ENCODE data around the gene ETFRF1.
A peak's percentile ranks its signal among the peaks of the same experiment; 100 is the strongest.

The ETFRF1 gene, protein sequence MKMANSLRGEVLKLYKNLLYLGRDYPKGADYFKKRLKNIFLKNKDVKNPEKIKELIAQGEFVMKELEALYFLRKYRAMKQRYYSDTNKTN

GRCh38 chr12:25195056-25195971 lies at the start of gene ETFRF1, which contains the start of gene DNAI7:
Gene ETFRF1 (plus strand): TSS chr12:25195237. CDS start chr12:25203957, 8,720 bp downstream.
Gene DNAI7 (minus strand): TSS chr12:25195160. CDS start chr12:25195078, 82 bp downstream.
- TF ChIP-seq, protein P1, sequence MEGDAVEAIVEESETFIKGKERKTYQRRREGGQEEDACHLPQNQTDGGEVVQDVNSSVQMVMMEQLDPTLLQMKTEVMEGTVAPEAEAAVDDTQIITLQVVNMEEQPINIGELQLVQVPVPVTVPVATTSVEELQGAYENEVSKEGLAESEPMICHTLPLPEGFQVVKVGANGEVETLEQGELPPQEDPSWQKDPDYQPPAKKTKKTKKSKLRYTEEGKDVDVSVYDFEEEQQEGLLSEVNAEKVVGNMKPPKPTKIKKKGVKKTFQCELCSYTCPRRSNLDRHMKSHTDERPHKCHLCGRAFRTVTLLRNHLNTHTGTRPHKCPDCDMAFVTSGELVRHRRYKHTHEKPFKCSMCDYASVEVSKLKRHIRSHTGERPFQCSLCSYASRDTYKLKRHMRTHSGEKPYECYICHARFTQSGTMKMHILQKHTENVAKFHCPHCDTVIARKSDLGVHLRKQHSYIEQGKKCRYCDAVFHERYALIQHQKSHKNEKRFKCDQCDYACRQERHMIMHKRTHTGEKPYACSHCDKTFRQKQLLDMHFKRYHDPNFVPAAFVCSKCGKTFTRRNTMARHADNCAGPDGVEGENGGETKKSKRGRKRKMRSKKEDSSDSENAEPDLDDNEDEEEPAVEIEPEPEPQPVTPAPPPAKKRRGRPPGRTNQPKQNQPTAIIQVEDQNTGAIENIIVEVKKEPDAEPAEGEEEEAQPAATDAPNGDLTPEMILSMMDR (IDR thresholded peaks at IDR 0.05; ENCODE audit: borderline replicate concordance, control extremely low read depth, extremely low read depth, insufficient read depth, missing control alignments): no peak
- in situ Hi-C loops (cut with MboI; ENCODE audit: low sequenced_read_pairs, unreplicated experiment): no loop called here

DNA sequence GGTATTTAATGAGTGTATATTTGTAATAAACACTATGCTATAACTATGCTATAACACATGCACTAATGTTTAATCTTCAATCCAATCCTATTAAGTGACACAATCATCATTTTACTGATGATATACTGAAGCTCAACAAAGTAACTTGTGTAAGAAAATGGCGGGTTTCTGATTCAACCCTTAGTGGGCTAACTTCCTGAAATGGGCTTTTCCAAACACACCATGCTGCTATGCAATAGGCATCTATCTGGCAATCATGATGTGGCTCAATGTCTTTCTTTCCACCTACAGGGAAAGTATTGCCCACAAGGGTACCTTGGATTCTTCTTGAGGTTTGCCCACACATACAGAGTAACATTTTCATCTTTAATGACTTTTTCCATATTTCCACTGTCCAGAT lies 48.4 kb upstream of the ETFRF1 start:
- TF ChIP-seq, protein P1 (IDR thresholded peaks at IDR 0.05; ENCODE audit: borderline replicate concordance, control extremely low read depth, extremely low read depth, insufficient read depth, missing control alignments): no peak
- no peak for DNase-seq (ENCODE audit: low spot score)
- in situ Hi-C loops (cut with MboI; ENCODE audit: low sequenced_read_pairs, unreplicated experiment): no loop called here

More at GRCh38 chr12:25195056-25195971, at the start of gene ETFRF1, which contains the start of gene DNAI7:
- peak; percentile 94 for DNase-seq (ENCODE audit: low spot score)

- in situ Hi-C loops (cut with MboI; ENCODE audit: low sequenced_read_pairs, unreplicated experiment): no loop called here
- TF ChIP-seq, protein P1 (IDR thresholded peaks at IDR 0.05; ENCODE audit: borderline replicate concordance, control extremely low read depth, extremely low read depth, insufficient read depth, missing control alignments): no peak
- DNase-seq (ENCODE audit: low spot score): no peak
Measured at GRCh38 chr12:25151476-25151875, 43.6 kb upstream of the ETFRF1 start.

- DNase-seq (ENCODE audit: low spot score): no peak
- TF ChIP-seq, protein P1 (IDR thresholded peaks at IDR 0.05; ENCODE audit: borderline replicate concordance, control extremely low read depth, extremely low read depth, insufficient read depth, missing control alignments): no peak
- in situ Hi-C loops (cut with MboI; ENCODE audit: low sequenced_read_pairs, unreplicated experiment): no loop called here
Measured at GRCh38 chr12:25152055-25152454, 43.0 kb upstream of the ETFRF1 start.

GRCh38 chr12:25155022-25155576 lies 39.9 kb upstream of the ETFRF1 start:
- in situ Hi-C loops (cut with MboI; ENCODE audit: low sequenced_read_pairs, unreplicated experiment): no loop called here
- TF ChIP-seq, protein P1 (IDR thresholded peaks at IDR 0.05; ENCODE audit: borderline replicate concordance, control extremely low read depth, extremely low read depth, insufficient read depth, missing control alignments): peak; percentile 33

DNA sequence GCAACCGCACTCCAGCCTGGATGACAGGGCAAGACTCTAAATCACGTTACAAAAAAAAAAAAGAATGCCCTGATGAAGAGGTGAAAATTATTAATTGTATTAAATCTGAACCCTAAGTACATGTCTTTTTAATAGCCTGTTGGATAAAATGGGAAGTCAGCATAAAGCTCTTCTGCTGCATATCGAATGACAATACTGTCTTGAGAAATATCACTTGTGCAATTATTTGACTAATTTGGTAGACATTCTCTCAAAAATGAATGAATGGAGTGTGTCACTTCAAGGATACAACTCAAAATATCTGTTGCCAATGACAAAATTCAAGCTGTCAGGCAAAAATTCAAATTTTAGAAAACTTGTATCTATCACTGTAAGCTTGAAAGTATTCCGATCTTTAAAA lies 39.0 kb upstream of the ETFRF1 start:
- in situ Hi-C loops (cut with MboI; ENCODE audit: low sequenced_read_pairs, unreplicated experiment): no loop called here

More at GRCh38 chr12:25155022-25155576, 39.9 kb upstream of the ETFRF1 start:
- peak; percentile 64 for DNase-seq (ENCODE audit: low spot score)

More for the DNA sequence above, 39.0 kb upstream of the ETFRF1 start:
- TF ChIP-seq, protein P1 (IDR thresholded peaks at IDR 0.05; ENCODE audit: borderline replicate concordance, control extremely low read depth, extremely low read depth, insufficient read depth, missing control alignments): no peak
- no peak for DNase-seq (ENCODE audit: low spot score)
